ENCODE measurements around the gene SIGLEC7.

The SIGLEC7 gene

DNA sequence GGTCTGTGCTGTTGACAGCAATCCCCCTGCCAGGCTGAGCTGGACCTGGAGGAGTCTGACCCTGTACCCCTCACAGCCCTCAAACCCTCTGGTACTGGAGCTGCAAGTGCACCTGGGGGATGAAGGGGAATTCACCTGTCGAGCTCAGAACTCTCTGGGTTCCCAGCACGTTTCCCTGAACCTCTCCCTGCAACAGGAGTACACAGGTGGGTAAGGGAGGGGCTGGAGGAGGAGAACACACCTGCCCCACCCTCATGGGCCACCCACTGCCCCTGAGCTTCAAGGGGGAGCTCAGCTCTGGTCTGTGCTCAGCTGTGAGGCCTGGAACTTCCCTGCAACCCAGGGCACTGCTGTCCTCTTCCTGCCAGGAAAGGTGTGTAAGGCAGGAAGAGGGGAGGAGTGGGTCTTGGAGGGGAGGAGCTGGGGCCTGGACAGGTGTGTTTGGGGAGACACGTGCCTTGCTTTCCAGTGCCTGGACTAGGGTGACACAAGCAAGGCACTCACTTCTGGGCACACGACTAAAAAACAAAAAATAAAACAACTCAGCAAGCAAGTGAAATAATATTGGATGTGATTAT is 3.9 kb downstream of the SIGLEC7 start:
- H3K4me3 ChIP-seq (ENCODE audit: low read depth, low read length), result no peak overlapping the region
- TF ChIP-seq, protein P1, sequence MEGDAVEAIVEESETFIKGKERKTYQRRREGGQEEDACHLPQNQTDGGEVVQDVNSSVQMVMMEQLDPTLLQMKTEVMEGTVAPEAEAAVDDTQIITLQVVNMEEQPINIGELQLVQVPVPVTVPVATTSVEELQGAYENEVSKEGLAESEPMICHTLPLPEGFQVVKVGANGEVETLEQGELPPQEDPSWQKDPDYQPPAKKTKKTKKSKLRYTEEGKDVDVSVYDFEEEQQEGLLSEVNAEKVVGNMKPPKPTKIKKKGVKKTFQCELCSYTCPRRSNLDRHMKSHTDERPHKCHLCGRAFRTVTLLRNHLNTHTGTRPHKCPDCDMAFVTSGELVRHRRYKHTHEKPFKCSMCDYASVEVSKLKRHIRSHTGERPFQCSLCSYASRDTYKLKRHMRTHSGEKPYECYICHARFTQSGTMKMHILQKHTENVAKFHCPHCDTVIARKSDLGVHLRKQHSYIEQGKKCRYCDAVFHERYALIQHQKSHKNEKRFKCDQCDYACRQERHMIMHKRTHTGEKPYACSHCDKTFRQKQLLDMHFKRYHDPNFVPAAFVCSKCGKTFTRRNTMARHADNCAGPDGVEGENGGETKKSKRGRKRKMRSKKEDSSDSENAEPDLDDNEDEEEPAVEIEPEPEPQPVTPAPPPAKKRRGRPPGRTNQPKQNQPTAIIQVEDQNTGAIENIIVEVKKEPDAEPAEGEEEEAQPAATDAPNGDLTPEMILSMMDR (conservative IDR thresholded peaks at IDR 0.05; ENCODE audit: low read depth, low read length), result no peak
- DNase-seq (ENCODE audit: low read depth), result no peak

DNA sequence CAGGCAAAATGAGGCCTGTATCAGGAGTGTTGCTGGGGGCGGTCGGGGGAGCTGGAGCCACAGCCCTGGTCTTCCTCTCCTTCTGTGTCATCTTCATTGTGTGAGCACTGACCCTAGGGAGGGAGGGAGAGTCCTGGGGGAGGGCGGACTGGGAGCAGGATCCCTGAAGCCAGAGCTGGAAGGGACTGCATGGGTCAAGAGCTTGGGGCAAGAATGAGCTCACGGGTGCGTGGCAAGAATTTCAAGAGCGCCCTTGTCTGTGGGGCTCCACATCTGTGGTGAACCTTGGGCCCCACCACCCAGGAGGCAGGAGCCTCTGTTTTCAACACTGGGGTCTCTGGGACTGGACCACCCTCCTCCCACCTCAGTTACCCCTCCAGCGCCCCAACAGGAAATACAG is 4.7 kb downstream of the SIGLEC7 start:
- no peak overlapping the region for H3K4me3 ChIP-seq (ENCODE audit: low read depth, low read length)
- TF ChIP-seq, protein P1 (conservative IDR thresholded peaks at IDR 0.05; ENCODE audit: low read depth, low read length), result no peak
- DNase-seq (ENCODE audit: low read depth), result no peak

DNA sequence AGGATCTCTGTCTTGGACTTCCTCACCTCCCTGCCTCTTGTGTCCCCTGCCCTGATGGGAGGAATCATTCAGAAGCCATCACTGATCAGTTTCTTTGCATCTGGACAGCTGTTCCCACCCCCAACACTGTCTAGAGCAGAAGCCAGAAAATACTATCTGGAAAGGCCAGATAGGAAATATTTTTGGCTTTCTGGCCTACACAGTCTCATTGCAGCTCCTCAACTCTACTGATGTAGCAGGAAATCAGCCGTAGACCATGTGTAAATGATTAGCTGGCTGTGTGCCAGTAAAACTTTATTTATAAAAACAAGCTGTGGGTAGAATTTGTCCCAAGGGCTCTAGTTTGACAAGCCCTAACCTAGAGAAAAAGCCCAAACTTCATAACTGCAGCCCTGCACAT is 5.6 kb downstream of the SIGLEC7 start:
- DNase-seq (ENCODE audit: low read depth), result no peak
- TF ChIP-seq, protein P1 (conservative IDR thresholded peaks at IDR 0.05; ENCODE audit: low read depth, low read length), result no peak
- no peak overlapping the region for H3K4me3 ChIP-seq (ENCODE audit: low read depth, low read length)

DNA sequence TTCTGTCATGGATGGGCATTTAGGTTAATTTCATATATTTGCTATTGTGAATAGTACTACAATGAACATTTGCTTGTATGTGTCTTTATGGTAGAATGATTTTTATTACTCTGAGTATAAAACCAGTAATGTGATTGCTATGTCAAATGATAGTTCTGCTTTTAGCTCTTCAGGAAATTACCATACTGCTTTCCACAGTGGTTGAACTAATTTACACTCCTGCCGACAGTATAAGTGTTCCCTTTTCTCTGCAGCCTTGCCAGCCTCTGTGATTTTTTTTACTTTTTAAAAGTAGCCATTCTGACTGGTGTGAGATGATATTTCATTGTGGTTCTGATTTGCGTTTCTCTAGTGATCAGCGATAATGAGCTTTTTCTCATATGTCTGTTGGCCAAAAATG is 6.5 kb downstream of the SIGLEC7 start:
- TF ChIP-seq, protein P1 (conservative IDR thresholded peaks at IDR 0.05; ENCODE audit: low read depth, low read length), result no peak
- no peak overlapping the region for H3K4me3 ChIP-seq (ENCODE audit: low read depth, low read length)
- DNase-seq (ENCODE audit: low read depth), result no peak

DNA sequence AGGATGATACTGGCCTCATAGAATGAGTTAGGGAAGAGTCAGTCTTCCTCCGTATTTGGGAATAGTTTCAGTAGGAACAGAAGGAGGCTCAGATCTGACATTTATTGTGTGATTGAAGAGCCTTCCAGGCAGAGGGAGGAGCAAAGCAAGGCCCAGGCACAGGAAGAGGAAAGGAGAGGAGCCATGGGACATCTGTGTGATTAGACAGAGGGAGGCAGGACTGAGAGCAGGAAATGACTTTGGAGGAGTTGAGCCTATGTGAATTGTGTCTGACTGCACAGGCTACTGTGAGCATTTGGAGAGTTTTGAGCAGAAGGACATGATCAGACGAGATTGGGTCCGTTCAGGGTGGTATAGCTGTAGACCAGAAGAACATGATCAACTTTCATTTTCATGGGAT is 8.5 kb downstream of the SIGLEC7 start:
- DNase-seq (ENCODE audit: low read depth), result no peak
- TF ChIP-seq, protein P1 (conservative IDR thresholded peaks at IDR 0.05; ENCODE audit: low read depth, low read length), result no peak

DNA sequence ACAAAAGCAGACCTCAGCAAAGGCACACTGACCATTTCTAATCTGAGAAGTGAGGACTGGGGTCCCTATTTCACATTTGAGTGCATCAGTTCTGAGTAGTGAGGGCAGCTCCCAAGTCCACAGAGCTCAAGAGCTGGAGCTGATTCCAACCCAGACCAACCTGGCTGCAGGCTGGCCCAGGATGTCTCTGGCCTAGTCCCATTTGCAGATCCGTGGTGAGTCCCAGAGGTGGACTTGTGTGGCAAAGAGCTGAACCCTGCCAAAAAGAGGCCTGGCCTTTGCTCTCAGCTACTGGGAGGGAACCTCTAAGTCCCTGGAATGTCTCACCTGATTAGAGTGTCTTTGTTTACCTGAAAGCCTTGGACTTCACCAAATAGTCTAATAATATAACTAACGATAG is 14.6 kb downstream of the SIGLEC7 start:
- TF ChIP-seq, protein P1 (conservative IDR thresholded peaks at IDR 0.05; ENCODE audit: low read depth, low read length), result no peak
- no peak overlapping the region for H3K4me3 ChIP-seq (ENCODE audit: low read depth, low read length)
- no peak for DNase-seq (ENCODE audit: low read depth)

More for the DNA sequence above, 8.5 kb downstream of the SIGLEC7 start:
- H3K4me3 ChIP-seq (ENCODE audit: low read depth, low read length), result no peak overlapping the region

DNA sequence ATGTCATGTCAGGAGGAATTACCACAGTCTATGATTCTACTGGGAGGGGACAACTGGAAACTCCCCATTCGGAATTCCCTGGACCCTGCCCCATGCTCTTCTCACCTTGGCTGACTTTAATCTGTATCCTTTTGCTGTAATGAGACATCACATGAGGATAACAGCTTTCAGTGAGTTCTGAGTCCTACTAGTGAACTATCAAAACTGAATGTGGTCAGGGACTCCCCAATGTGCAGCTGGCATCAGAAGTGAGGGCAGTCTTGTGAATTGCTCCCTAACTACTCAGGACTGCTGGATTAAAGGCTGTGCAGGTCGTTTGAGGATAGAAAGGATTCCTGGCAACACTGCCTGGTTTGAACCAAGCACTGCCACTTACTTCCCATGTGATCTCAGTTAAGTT is 15.2 kb downstream of the SIGLEC7 start:
- DNase-seq (ENCODE audit: low read depth), result no peak
- TF ChIP-seq, protein P1 (conservative IDR thresholded peaks at IDR 0.05; ENCODE audit: low read depth, low read length), result no peak
- H3K4me3 ChIP-seq (ENCODE audit: low read depth, low read length), result no peak overlapping the region
